M059J (cell line): ENCODE data around the gene SLC13A3. TPM values are rescaled to one million over a fixed set of nuclear protein-coding genes. Genes with fewer than 3 reads are reported as not detected.

Experiments
- DNase-seq: peaks from one replicate; pipeline ENCODE4 v3.0.0-alpha.2; 2012; ENCODE audit warnings: low read depth
- total RNA-seq: library from RNA; depleted of rRNA; stranded (reverse); fragments of >200 nt; shearing (Covaris generic); gene quantifications from 2 replicates; pipeline ENCODE4 v1.2.3, GENCODE V29; 2014

The SLC13A3 gene
- total RNA-seq, 1 experiment from 2014 or later, result not detected

- no peak for DNase-seq
Observed at GRCh38 chr20:46636514-46636913, 14.7 kb downstream of the SLC13A3 start.

- no peak for DNase-seq
Observed at GRCh38 chr20:46635514-46636136, 15.6 kb downstream of the SLC13A3 start.

- DNase-seq, result no peak
Observed at GRCh38 chr20:46634528-46634927, 16.7 kb downstream of the SLC13A3 start.

GRCh38 chr20:46631874-46632446 is 19.3 kb downstream of the SLC13A3 start:
- no peak for DNase-seq

GRCh38 chr20:46631212-46631869 is 19.9 kb downstream of the SLC13A3 start:
- DNase-seq, result peak; percentile 43

- DNase-seq, result no peak
Observed at GRCh38 chr20:46630306-46630705, 21.0 kb downstream of the SLC13A3 start.

GRCh38 chr20:46629341-46629740 is 21.9 kb downstream of the SLC13A3 start:
- no peak for DNase-seq

- DNase-seq, result no peak
Observed at GRCh38 chr20:46627234-46627633, 24.0 kb downstream of the SLC13A3 start.

GRCh38 chr20:46626758-46627157 is 24.5 kb downstream of the SLC13A3 start:
- no peak for DNase-seq

GRCh38 chr20:46625875-46626373 is 25.3 kb downstream of the SLC13A3 start:
- no peak for DNase-seq

GRCh38 chr20:46624946-46625345 is 26.3 kb downstream of the SLC13A3 start:
- no peak for DNase-seq

GRCh38 chr20:46622165-46622564 is 29.1 kb downstream of the SLC13A3 start:
- no peak for DNase-seq

- DNase-seq, result peak; percentile 14
Observed at GRCh38 chr20:46621492-46621891, 29.8 kb downstream of the SLC13A3 start.

GRCh38 chr20:46619445-46619844 is 31.8 kb downstream of the SLC13A3 start:
- DNase-seq, result no peak

GRCh38 chr20:46618316-46619100 is 32.8 kb downstream of the SLC13A3 start:
- DNase-seq, result no peak

GRCh38 chr20:46614503-46614902 is 36.8 kb downstream of the SLC13A3 start:
- DNase-seq, result no peak

GRCh38 chr20:46610145-46610544 is 41.1 kb downstream of the SLC13A3 start:
- DNase-seq, result no peak

- no peak for DNase-seq
Observed at GRCh38 chr20:46609043-46609442, 42.2 kb downstream of the SLC13A3 start.

GRCh38 chr20:46607849-46608497 is 43.3 kb downstream of the SLC13A3 start:
- no peak for DNase-seq

- no peak for DNase-seq
Observed at GRCh38 chr20:46607191-46607848, 43.9 kb downstream of the SLC13A3 start.

- no peak for DNase-seq
Observed at GRCh38 chr20:46606817-46607190, 44.5 kb downstream of the SLC13A3 start.
